PC-9 (cell line): Measurements from ENCODE around the gene SSR4. TPM values are rescaled to one million over a fixed set of nuclear protein-coding genes. Genes with fewer than 3 reads are reported as not detected.

Source experiments
- BruUV-seq: library from RNA; stranded (reverse); fragments of 400-500 nt; replicated peaks from 2 replicates; lab custom pipeline; 2021; lab: Mats Ljungman, UMichigan
- CTCF ChIA-PET: fragments of 300-600 bp; sonication (Branson Sonifier 250); formaldehyde crosslinking; loops from one replicate; lab custom pipeline; 2022; ENCODE audit warnings: antibody characterized with exemption; lab: Charles Lee
- POLR2A ChIA-PET: fragments of 300-600 bp; sonication (Branson Sonifier 250); formaldehyde crosslinking; loops from one replicate; lab custom pipeline; 2022; ENCODE audit warnings: antibody characterized with exemption; ENCODE audit not compliant: unreplicated experiment; lab: Charles Lee
- DNase-seq, 2 experiments: peaks; one replicate each; pipeline versions ENCODE4 v3.0.0 to v3.0.0-alpha.2; 2015 to 2022; ENCODE audit warnings: mixed read lengths in 1 of 2
- H2AFZ ChIP-seq: fragments of 200-600 bp; sonication (generic); 2 replicates; pipeline ENCODE4 v1.8.1; 2017; ENCODE audit warnings: antibody characterized with exemption
- H3F3A ChIP-seq: fragments of 200-600 bp; sonication (generic); 2 replicates; pipeline ENCODE4 v1.8.1; 2017; ENCODE audit warnings: antibody characterized with exemption, mild to moderate bottlenecking, low read depth; ENCODE audit not compliant: insufficient read depth
- H3K27ac ChIP-seq: fragments of 200-600 bp; sonication (generic); 2 replicates; pipeline ENCODE4 v1.6.1; 2016; ENCODE audit warnings: mixed run types
- H3K27me3 ChIP-seq: fragments of 200-600 bp; sonication (generic); 2 replicates; pipeline ENCODE4 v1.6.1; 2016; ENCODE audit warnings: low read depth, mixed run types; ENCODE audit not compliant: insufficient read depth
- H3K36me3 ChIP-seq: fragments of 200-600 bp; sonication (generic); 2 replicates; pipeline ENCODE4 v1.6.1; 2016; ENCODE audit warnings: low read depth, mixed run types
- H3K4me1 ChIP-seq: fragments of 200-600 bp; sonication (generic); replicated peaks from 2 replicates; pipeline ENCODE4 v1.6.1; 2016; ENCODE audit warnings: mixed run types; ENCODE audit not compliant: insufficient read depth
- H3K4me2 ChIP-seq: fragments of 200-600 bp; sonication (generic); 2 replicates; pipeline ENCODE4 v1.6.1; 2017; ENCODE audit warnings: mixed run types
- H3K4me3 ChIP-seq: fragments of 200-600 bp; sonication (generic); 2 replicates; pipeline ENCODE4 v1.6.1; 2016; ENCODE audit warnings: mixed run types
- H3K79me2 ChIP-seq: fragments of 200-600 bp; sonication (generic); 2 replicates; pipeline ENCODE4 v1.6.1; 2017; ENCODE audit warnings: low read depth, mixed run types
- H3K9me2 ChIP-seq: fragments of 200-600 bp; sonication (generic); 2 replicates; pipeline ENCODE4 v1.8.1; 2017; ENCODE audit warnings: mild to moderate bottlenecking; ENCODE audit not compliant: insufficient read depth
- H3K9me3 ChIP-seq: fragments of 200-600 bp; sonication (generic); 2 replicates; pipeline ENCODE4 v1.8.1; 2016; ENCODE audit warnings: low read depth; ENCODE audit not compliant: insufficient read depth
- H4K20me1 ChIP-seq: fragments of 200-600 bp; sonication (generic); 2 replicates; pipeline ENCODE4 v1.8.1; 2017; ENCODE audit not compliant: insufficient read depth
- CTCF ChIP-seq: fragments of 200-600 bp; sonication (generic); conservative IDR thresholded peaks from 2 replicates; pipeline ENCODE4 v1.6.1; 2017; ENCODE audit warnings: mixed run types, antibody characterized with exemption, mild to moderate bottlenecking, moderate library complexity
- EZH2 ChIP-seq: fragments of 200-600 bp; sonication (generic); IDR thresholded peaks from 2 replicates; pipeline ENCODE4 v1.8.0; 2017; ENCODE audit warnings: antibody characterized with exemption, low read depth
- intact Hi-C: fragments of 100-400 bp; cut with micrococcal nuclease; formaldehyde crosslinking; loops from one replicate; pipeline ENCODE4 v1.10.0; 2022; ENCODE audit not compliant: unreplicated experiment
- total RNA-seq: library from RNA; stranded (reverse); gene quantifications from 2 replicates; pipeline ENCODE4 v1.2.3, GENCODE V29; 2021

Gene SSR4
- total RNA-seq, 1 experiment from 2014 or later, result 223 TPM

GRCh38 chrX:153750127-153750774 is 44.2 kb upstream of the SSR4 start:
- Histone ChIP-seq H2AFZ (no peak overlapping the region), H3K79me2 (no peaks in the 10 kb centered on the region), H3K27ac (no peak overlapping the region), H3F3A (no peaks in the 10 kb centered on the region), H3K4me3 (no peak overlapping the region), H4K20me1 (no peaks in the 10 kb centered on the region), H3K4me1 (no peaks in the 10 kb centered on the region), H3K36me3 (no peaks in the 10 kb centered on the region), H3K9me3 (no peaks in the 10 kb centered on the region), H3K27me3 (no peaks in the 10 kb centered on the region), H3K4me2 (no peak overlapping the region), H3K9me2 (no peaks in the 10 kb centered on the region)
- DNase-seq, result no peak
- intact Hi-C loops, result no loop called here
- CTCF ChIA-PET, result no interaction called here
- TF ChIP-seq CTCF (no peak), EZH2 (no peak)
- POLR2A ChIA-PET, result no interaction called here
- BruUV-seq, result no TSS peak

- H3K9me3 ChIP-seq, result no peaks in the 10 kb centered on the region
- H3K36me3 ChIP-seq, result no peaks in the 10 kb centered on the region
- no peak overlapping the region for H3K4me2 ChIP-seq
- H2AFZ ChIP-seq, result no peak overlapping the region
- no peaks in the 10 kb centered on the region for H3K27me3 ChIP-seq
- no TSS peak for BruUV-seq
- TF ChIP-seq EZH2 (no peak), CTCF (no peak; the same call in 1 of the 2 replicates)
- no peaks in the 10 kb centered on the region for H4K20me1 ChIP-seq
- no peak for DNase-seq
- intact Hi-C loops, result no loop called here
- no peak overlapping the region for H3K4me3 ChIP-seq
- no peaks in the 10 kb centered on the region for H3K79me2 ChIP-seq
- no peaks in the 10 kb centered on the region for H3K4me1 ChIP-seq
- ChIA-PET CTCF (interaction anchor here (0.6 kb wide), 2 partner anchors 70 to 736 kb away, joined by 3 to 4 read pairs; no protein-coding TSS in a partner anchor), POLR2A (interaction anchor here (0.6 to 0.7 kb wide), 2 partner anchors 421 to 788 kb away, joined by 3 read pairs; partner anchors contain the start of gene ZNF275)
- H3K27ac ChIP-seq, result no peak overlapping the region
- no peaks in the 10 kb centered on the region for H3K9me2 ChIP-seq
- no peaks in the 10 kb centered on the region for H3F3A ChIP-seq
Observed at GRCh38 chrX:153755136-153755535, 39.3 kb upstream of the SSR4 start.

GRCh38 chrX:153761863-153762262 is 32.6 kb upstream of the SSR4 start:
- H3K4me2 ChIP-seq, result no peak overlapping the region
- ChIA-PET POLR2A (no interaction called here), CTCF (no interaction called here)
- H3F3A ChIP-seq, result no peaks in the 10 kb centered on the region
- no peak for TF ChIP-seq CTCF
- H3K79me2 ChIP-seq, result no peaks in the 10 kb centered on the region
- H3K9me3 ChIP-seq, result no peaks in the 10 kb centered on the region
- H3K9me2 ChIP-seq, result no peaks in the 10 kb centered on the region
- H3K4me1 ChIP-seq, result peaks cover 7% of the 10 kb centered on the region; the same call in 1 of the 2 replicates
- no peak overlapping the region for H3K4me3 ChIP-seq
- H3K27ac ChIP-seq, result no peak overlapping the region
- intact Hi-C loops, result no loop called here
- BruUV-seq, result no TSS peak
- H2AFZ ChIP-seq, result no peak overlapping the region
- DNase-seq, result no peak
- no peaks in the 10 kb centered on the region for H4K20me1 ChIP-seq
- no peaks in the 10 kb centered on the region for H3K36me3 ChIP-seq
- H3K27me3 ChIP-seq, result no peaks in the 10 kb centered on the region
